ENCODE data around the gene PCNX2.
"Not testable (repeated sequence)": the region's sequence is repeated elsewhere in the genome, so short reads cannot be mapped to it uniquely, and the experiment has no call there.

The PCNX2 gene

DNA sequence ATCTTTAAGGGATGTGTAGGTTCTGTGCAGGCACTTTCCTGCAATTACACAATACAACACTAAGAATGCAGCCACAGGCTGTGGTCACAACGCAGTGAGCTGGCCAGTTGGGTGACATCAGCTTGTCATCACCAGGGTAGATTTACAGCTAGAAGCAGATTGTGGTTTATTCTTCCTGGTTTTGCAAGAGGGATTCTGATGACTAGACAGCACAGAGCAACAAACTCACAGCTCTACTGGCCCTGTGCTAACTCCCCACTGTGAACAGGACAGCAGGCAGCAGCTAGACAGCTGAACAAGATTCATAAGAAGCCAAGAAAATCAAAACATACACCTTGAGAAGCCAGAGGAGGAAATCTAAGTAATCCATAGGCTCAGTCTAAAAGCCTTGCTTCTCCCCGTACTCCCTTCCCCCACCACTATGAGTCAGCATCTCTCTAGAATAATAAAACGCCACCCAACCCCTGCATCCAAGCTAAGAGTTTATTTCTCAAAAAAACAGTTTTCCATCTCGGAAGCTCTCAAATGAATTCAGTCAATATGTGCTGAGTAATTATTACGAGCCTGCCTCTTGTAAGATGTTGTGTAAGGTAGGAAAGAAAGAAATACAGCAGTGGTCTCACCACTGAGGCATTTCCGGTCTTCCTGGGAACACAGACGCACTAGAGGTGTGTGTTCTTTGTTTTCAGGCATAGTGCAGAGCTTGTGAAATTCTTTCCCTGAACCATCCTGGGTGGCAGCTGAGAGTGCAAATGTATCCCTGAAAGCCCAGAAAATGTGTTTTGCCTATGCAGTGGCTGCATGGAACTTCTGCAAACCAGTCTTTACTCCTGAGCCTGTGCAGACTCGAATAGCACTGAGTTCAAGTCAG is 182.3 kb downstream of the PCNX2 start:
- TF ChIP-seq GATA1 (IDR thresholded peaks at IDR 0.05; ENCODE audit: low read depth, low read length) (no peak), POLR2A (IDR thresholded peaks at IDR 0.05; ENCODE audit: low read length) (no peak)
- DNase-seq, result peak in 1 of 2 experiments; percentile 21

DNA sequence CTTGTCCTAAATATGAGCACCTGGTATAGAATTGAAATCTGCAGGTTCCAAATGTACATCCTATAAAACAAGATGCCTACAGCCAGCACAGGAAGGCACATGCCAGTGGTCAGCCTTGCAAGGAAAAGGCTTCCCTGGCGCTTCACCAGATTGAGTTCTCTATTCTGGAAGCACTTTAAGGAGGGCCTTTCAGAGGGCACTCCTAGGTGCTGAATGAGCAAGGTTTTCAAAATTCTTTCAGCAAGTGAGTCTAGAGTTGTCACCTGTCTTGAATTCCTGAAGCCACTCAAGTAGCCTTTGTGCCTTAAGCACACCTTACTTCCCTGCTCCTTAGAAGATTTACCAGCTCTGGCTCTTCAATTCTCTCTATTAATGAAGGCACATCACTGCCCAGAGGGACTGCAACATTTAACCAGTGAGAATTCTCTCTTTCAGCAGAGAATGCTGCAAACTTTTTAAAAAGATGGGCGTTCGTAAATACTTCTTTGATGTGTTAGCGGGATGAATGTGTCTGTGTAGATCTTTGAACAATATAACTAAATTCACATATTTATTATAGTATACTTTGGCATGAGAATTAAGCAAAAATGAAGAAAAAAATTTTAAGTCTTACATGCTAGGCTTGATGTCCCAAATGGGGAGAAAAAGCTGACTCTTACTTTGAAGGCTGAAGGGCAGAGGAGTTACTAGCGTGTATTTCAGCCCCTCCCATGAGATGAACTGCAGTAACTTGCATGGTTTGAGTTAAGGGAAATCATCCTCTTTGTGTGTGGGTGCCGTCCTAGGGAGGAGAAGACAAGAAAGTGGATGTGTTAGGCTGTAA is 183.1 kb downstream of the PCNX2 start:
- TF ChIP-seq POLR2A (IDR thresholded peaks at IDR 0.05; ENCODE audit: low read length) (no peak), GATA1 (IDR thresholded peaks at IDR 0.05; ENCODE audit: low read depth, low read length) (no peak)
- no peak for DNase-seq

DNA sequence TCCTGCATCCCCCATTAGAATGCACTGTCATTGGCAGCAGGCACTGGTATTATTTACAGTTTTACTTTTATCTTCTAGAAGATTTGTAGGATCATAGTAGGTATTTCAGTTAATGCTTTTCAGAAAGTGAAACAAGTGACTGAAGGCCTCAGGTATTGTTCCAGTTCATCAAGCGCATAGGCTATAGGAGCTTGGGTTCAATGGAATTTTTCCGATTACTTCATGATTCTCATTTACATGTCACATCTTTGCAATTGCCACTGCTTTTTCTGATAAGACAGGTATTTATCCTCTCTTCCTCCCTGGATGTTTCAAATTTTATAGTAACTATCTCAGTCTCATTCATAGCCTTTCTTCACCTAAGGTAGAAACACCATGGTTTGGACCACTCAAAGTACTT is 183.8 kb downstream of the PCNX2 start:
- TF ChIP-seq POLR2A (IDR thresholded peaks at IDR 0.05; ENCODE audit: low read length) (no peak), GATA1 (IDR thresholded peaks at IDR 0.05; ENCODE audit: low read depth, low read length) (no peak)
- DNase-seq, result no peak

DNA sequence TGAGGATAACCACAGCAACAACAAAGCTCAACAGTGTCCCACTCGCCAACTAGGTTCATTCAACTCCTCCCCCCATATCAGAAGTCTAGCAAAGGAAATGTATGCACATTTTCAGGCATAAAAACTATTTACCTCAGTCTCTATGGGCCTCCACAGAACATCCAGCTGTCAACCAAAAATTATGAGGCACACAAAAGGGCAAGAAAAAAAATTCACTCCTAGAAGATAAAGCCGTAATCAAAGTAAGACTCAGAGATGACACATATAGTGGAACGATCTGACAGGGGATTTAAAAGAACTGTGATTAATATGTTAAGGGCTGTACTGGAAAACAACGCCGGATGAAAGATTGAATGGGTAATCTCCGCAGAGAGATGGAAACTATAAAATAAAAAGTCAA is 186.4 kb downstream of the PCNX2 start:
- no peak for TF ChIP-seq POLR2A (IDR thresholded peaks at IDR 0.05; ENCODE audit: low read length)
- no peak for TF ChIP-seq GATA1 (IDR thresholded peaks at IDR 0.05; ENCODE audit: low read depth, low read length)
- DNase-seq, result no peak

DNA sequence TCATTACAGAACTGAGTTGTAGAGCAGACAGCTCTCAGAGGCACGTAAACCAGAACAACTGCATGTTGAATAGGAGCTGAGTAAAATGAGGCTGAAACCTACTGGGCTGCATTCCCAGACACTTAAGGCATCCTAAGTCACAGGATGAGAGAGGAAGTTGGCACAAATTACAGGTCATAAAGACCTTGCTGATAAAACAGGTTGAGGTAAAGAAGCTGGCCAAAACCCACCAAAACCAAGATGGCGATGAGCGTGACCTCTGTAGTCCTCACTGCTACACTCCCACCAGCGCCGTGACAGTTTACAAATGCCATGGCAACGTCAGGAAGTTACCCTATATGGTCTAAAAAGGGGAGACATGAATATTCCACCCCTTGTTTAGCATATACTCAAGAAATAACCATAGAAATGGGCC is 187.8 kb downstream of the PCNX2 start:
- not testable (repeated sequence) for DNase-seq

DNA sequence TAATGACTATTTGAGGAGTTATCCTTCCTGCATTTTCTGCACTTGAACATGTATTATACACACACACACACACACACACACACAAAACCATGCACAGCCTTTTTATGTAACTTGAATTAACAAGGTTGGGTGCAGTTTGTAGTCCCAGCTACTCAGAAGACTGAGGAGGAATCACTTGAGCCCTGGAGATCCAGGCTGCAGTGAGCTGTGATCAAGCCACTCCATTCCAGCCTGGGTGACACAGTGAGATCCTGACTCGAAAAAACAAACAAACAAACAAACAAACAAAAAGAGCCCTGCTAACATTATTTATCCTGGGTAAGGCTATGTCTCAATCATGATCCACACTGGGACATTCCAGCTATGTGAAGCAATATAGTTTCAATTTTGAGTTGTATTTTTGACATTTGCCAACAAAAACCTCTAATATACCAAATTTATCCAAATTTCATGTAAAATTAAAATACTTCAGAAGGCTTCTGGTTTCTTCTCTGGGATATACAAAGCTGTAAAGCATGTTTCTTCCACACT is 188.3 kb downstream of the PCNX2 start:
- DNase-seq, result no peak
- TF ChIP-seq GATA1 (IDR thresholded peaks at IDR 0.05; ENCODE audit: low read depth, low read length) (no peak), POLR2A (IDR thresholded peaks at IDR 0.05; ENCODE audit: low read length) (no peak)

DNA sequence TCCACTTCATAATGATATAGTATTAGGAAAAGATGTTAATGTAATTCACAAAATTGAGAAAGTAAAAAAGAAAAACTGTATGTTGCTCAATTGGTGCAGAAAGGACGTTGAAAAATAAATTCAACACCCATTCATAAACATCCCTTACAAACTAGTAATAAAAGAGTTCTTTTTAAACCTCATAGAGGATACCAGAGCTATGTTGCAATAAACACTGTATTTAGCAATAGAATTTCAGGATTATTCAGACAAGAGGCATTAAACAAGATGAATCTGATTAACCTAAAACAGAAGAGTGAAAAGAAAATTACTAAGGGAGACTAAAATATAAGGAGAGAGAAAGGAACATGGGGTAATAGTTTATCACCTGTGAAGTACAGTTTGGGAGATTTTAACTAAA is 190.3 kb downstream of the PCNX2 start:
- no peak for TF ChIP-seq POLR2A (IDR thresholded peaks at IDR 0.05; ENCODE audit: low read length)
- TF ChIP-seq GATA1 (IDR thresholded peaks at IDR 0.05; ENCODE audit: low read depth, low read length), result no peak
- no peak for DNase-seq

DNA sequence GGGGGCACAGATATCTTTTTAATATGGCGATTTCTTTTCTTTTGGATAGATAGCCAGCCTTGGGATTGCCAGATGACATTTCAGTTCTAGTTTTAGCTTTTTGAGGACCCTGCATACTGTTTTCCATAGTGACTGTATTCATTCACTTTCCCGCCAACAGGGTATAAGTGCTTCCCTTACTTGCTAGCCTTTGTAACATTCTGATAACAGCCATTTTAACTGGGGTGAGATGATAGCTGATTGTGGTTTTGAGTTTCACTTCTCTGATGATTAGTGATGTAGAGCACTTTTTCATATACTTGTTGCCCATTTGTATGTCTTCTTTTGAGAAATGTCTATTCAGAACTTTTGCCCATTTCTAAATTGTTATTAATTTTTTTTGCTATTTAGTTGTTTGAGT is 193.2 kb downstream of the PCNX2 start:
- no peak for DNase-seq
- TF ChIP-seq GATA1 (IDR thresholded peaks at IDR 0.05; ENCODE audit: low read depth, low read length) (no peak), POLR2A (IDR thresholded peaks at IDR 0.05; ENCODE audit: low read length) (no peak)

DNA sequence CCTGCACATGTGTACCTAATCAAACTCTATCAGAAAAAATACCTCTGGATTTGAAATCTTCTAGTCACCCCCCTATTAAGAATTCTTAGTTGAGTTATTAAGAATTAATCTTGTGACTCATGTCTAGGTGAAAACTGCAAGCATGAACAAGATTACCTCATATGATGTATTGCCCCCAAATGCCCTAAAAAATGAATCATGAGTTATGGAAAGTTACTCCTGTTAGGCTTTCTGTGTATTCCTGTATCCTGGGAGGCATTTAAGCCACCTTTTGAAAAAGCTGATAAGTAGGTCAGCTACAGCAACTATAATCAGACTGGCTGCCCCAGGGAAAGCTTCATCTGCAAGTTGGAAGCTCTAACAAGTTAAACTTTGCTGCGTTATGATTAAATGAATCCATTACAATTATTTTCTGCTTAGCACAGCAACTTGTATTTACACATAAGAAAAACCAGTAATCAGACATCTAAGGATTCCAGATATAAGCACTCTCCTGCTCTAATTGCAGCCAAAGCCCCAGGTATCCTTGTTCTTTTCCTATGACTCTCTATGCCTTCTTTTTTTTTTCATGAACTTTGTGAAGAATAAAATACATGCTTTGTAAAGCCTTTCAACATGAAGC is 197.5 kb downstream of the PCNX2 start:
- no peak for TF ChIP-seq POLR2A (IDR thresholded peaks at IDR 0.05; ENCODE audit: low read length)
- no peak for TF ChIP-seq GATA1 (IDR thresholded peaks at IDR 0.05; ENCODE audit: low read depth, low read length)
- DNase-seq, result no peak

DNA sequence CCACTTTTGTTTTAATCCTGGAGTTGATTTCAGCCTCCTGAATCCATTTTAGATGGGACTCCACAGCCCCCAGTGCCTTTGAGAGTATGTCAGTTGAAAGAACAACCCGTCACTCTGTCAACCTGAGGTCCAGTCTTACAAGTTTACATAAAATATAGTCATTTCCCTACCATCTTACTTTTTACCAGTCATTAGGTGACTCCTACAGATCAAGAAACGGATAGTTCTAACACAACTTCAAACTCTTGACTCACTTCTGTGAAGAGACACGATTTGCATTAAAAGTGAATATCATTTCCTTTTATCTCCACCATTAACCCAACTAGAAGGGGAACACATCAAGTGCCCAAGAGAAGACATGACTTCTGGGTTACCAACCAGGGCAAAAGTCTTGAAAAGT is 198.0 kb downstream of the PCNX2 start:
- no peak for TF ChIP-seq GATA1 (IDR thresholded peaks at IDR 0.05; ENCODE audit: low read depth, low read length)
- TF ChIP-seq POLR2A (IDR thresholded peaks at IDR 0.05; ENCODE audit: low read length), result no peak
- DNase-seq, result no peak

DNA sequence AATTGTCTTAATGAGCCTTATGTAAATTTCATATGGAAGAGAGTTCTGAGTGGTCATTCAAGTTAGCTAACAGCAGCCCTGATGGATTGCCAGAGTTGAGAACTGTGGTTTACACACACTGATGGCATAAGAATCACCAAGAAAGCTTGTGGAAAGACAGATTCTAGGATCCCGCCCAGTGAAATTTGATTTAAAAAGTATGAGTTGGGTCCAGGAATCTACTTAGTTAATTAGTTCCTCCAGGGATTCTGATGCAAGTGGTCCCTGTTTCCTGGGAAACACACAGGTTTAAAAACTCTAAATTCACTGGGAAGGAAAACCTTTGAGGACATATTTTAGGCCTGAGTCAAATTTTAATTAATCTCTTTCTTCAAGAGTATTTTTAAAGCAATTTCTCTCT is 200.8 kb downstream of the PCNX2 start:
- TF ChIP-seq POLR2A (IDR thresholded peaks at IDR 0.05; ENCODE audit: low read length), result no peak
- no peak for TF ChIP-seq GATA1 (IDR thresholded peaks at IDR 0.05; ENCODE audit: low read depth, low read length)
- no peak for DNase-seq

DNA sequence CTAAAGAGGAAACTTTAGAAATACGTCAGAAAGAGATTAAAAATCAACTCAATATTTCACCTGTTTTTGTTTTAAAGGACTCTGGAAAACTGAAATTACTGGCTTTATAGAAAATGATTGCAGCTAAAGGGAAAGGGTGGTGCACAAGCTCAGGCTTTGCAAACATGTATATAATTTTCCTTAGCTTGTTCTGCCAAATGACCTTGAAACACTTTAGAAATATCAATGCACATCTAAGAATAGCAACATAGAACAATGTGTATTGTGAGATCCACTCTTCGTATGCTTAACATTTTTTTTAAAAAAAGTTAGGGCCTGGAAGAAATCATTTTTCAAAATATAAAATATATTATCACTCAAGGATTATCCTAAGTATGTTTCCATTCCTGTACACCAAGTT is 201.3 kb downstream of the PCNX2 start:
- DNase-seq, result no peak
- no peak for TF ChIP-seq GATA1 (IDR thresholded peaks at IDR 0.05; ENCODE audit: low read depth, low read length)
- TF ChIP-seq POLR2A (IDR thresholded peaks at IDR 0.05; ENCODE audit: low read length), result no peak

DNA sequence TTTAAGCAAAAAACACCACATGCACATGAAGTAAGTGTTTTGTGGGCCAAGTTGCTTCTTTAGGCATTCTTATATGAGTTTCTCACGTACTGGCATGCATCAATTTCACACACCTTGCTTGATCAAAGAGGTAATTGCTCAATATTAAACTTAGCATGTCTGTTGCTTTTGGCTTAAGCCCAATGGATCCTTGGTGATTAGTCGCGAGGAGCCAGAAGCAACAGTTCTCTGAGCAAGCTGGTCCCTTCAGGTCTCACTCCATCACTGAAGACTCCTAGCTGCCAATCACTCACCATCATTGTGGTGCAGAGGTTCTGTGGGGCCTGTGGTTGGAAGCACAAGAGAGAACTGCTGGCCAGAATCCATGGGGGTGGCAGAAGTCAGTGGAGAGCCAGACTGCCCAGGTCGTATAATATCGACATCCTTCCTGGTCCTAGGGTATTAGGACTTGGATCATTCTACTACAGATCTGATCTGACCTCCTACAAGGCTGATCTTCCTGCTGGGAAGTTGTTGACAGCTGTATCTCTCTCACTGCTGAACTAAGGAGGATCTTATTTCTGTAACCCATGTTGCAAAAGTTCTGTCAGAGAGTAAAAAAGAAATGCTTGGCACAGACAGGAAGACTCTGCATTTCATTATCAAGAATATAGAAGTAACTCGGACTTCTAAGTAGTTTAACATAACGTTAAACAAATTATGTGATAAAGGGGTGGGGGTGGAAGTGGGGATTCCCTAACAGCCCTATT is 204.6 kb downstream of the PCNX2 start:
- no peak for DNase-seq
- TF ChIP-seq POLR2A (IDR thresholded peaks at IDR 0.05; ENCODE audit: low read length) (no peak), GATA1 (IDR thresholded peaks at IDR 0.05; ENCODE audit: low read depth, low read length) (no peak)
